GM18870 (cell line): ENCODE measurements around the gene IGF2.

ENCODE experiments used
- ATAC-seq: cut with Tn5 transposase; IDR thresholded peaks from one replicate; pipeline ENCODE4 v1.9.1; 2021; ENCODE audit warnings: moderate library complexity; ENCODE audit not compliant: unreplicated experiment

IGF2 gene

GRCh38 chr11:2093575-2094353, 45.4 kb downstream of the IGF2 start:
- no peak for ATAC-seq

- ATAC-seq: no peak
Measured at GRCh38 chr11:2092956-2093412, 46.2 kb downstream of the IGF2 start.

- no peak for ATAC-seq
Measured at GRCh38 chr11:2092464-2092910, 46.7 kb downstream of the IGF2 start.

GRCh38 chr11:2091786-2092463, 47.3 kb downstream of the IGF2 start:
- no peak for ATAC-seq

GRCh38 chr11:2091112-2091746, 48.0 kb downstream of the IGF2 start:
- ATAC-seq: no peak

GRCh38 chr11:2090172-2091111, 48.7 kb downstream of the IGF2 start:
- ATAC-seq: no peak

GRCh38 chr11:2089536-2090165, 49.5 kb downstream of the IGF2 start:
- no peak for ATAC-seq

- no peak for ATAC-seq
Measured at GRCh38 chr11:2088746-2089535, 50.2 kb downstream of the IGF2 start.

- no peak for ATAC-seq
Measured at GRCh38 chr11:2088284-2088683, 50.9 kb downstream of the IGF2 start.

GRCh38 chr11:2086239-2087040, 52.7 kb downstream of the IGF2 start:
- ATAC-seq: no peak

- ATAC-seq: no peak
Measured at GRCh38 chr11:2085251-2086066, 53.7 kb downstream of the IGF2 start.

- no peak for ATAC-seq
Measured at GRCh38 chr11:2084721-2085120, 54.5 kb downstream of the IGF2 start.
